WTC11 (cell line): ENCODE results near the gene FKBP1A. TPM values are rescaled to one million over a fixed set of nuclear protein-coding genes. Genes with fewer than 3 reads are reported as not detected.

Source experiments
- ATAC-seq: fragments of 200-7000 bp; cut with Tn5 transposase; 2 replicates; pipeline ENCODE4 v1.10.0; 2021; ENCODE audit warnings: mild to moderate bottlenecking, moderate library complexity
- CTCF ChIA-PET: fragments of 300-600 bp; sonication (Branson Sonifier 250); formaldehyde crosslinking; loops from one replicate; lab custom pipeline; 2021; ENCODE audit warnings: antibody characterized with exemption; lab: Charles Lee
- POLR2A ChIA-PET: fragments of 350-600 bp; sonication (Branson Sonifier 250); formaldehyde crosslinking; loops from one replicate; lab custom pipeline; 2021; ENCODE audit warnings: antibody characterized with exemption; lab: Charles Lee
- DNase-seq: peaks from one replicate; pipeline ENCODE4 v3.0.0; 2021; ENCODE audit warnings: low spot score
- H3K27ac Mint-ChIP-seq: 2 replicates; pipeline ENCODE4 v1.8.0; 2021; ENCODE audit warnings: mixed read lengths
- H3K27me3 Mint-ChIP-seq: 2 replicates; pipeline ENCODE4 v1.8.0; 2021; ENCODE audit warnings: low read depth, mild to moderate bottlenecking, moderate library complexity, mixed read lengths
- H3K36me3 Mint-ChIP-seq: 2 replicates; pipeline ENCODE4 v1.8.0; 2021; ENCODE audit warnings: mixed read lengths
- H3K4me1 Mint-ChIP-seq: 2 replicates; pipeline ENCODE4 v1.8.0; 2022; ENCODE audit warnings: mixed read lengths
- H3K4me3 Mint-ChIP-seq: 2 replicates; pipeline ENCODE4 v1.8.0; 2021; ENCODE audit warnings: mild to moderate bottlenecking, moderate library complexity, mixed read lengths
- H3K9me3 Mint-ChIP-seq: 2 replicates; pipeline ENCODE4 v1.8.0; 2021; ENCODE audit warnings: mixed read lengths
- AR ChIP-seq: fragments of 250-450 bp; sonication (Bioruptor Pico); IDR thresholded peaks from 2 replicates; pipeline ENCODE4 v1.9.0; 2021; ENCODE audit warnings: mild to moderate bottlenecking
- CREB1 ChIP-seq: sonication (generic); formaldehyde crosslinking; IDR thresholded peaks from 2 replicates; pipeline ENCODE4 v1.8.0; 2023; ENCODE audit warnings: mild to moderate bottlenecking, missing genetic modification reagents
- ELF4 ChIP-seq: sonication (generic); formaldehyde crosslinking; IDR thresholded peaks from 2 replicates; pipeline ENCODE4 v1.8.1; 2022; ENCODE audit warnings: low read depth, mild to moderate bottlenecking, moderate library complexity, missing genetic modification reagents
- ERG ChIP-seq: fragments of 250-450 bp; sonication (Bioruptor Pico); IDR thresholded peaks from 2 replicates; pipeline ENCODE4 v1.8.0; 2021; ENCODE audit warnings: mild to moderate bottlenecking
- FOXK1 ChIP-seq: sonication (generic); formaldehyde crosslinking; IDR thresholded peaks from 2 replicates; pipeline ENCODE4 v1.8.0; 2022; ENCODE audit warnings: mild to moderate bottlenecking, moderate library complexity, missing genetic modification reagents
- GABPB1 ChIP-seq: sonication (generic); formaldehyde crosslinking; IDR thresholded peaks from 2 replicates; pipeline ENCODE4 v1.8.1; 2023; ENCODE audit warnings: mild to moderate bottlenecking, missing genetic modification reagents
- GTF2I ChIP-seq: fragments of 250-450 bp; sonication (Bioruptor Pico); conservative IDR thresholded peaks from 2 replicates; pipeline ENCODE4 v1.4.0; 2021; ENCODE audit warnings: mild to moderate bottlenecking
- MAX ChIP-seq: sonication (generic); formaldehyde crosslinking; IDR thresholded peaks from 2 replicates; pipeline ENCODE4 v1.8.0; 2022; ENCODE audit warnings: mild to moderate bottlenecking, missing genetic modification reagents
- PRRX2 ChIP-seq: fragments of 250-450 bp; sonication (Bioruptor Pico); IDR thresholded peaks from 2 replicates; pipeline ENCODE4 v1.8.0; 2021; ENCODE audit warnings: mild to moderate bottlenecking
- TCF7 ChIP-seq: sonication (generic); formaldehyde crosslinking; IDR thresholded peaks from 2 replicates; pipeline ENCODE4 v1.8.0; 2022; ENCODE audit warnings: mild to moderate bottlenecking, low read depth, missing genetic modification reagents, moderate library complexity
- ZBTB21 ChIP-seq: sonication (generic); formaldehyde crosslinking; IDR thresholded peaks from 2 replicates; pipeline ENCODE4 v1.8.1; 2023; ENCODE audit warnings: mild to moderate bottlenecking, missing genetic modification reagents, borderline replicate concordance
- ZNF121 ChIP-seq: sonication (generic); formaldehyde crosslinking; IDR thresholded peaks from 2 replicates; pipeline ENCODE4 v1.8.0; 2023; ENCODE audit warnings: missing genetic modification reagents
- ZNF232 ChIP-seq: sonication (generic); formaldehyde crosslinking; IDR thresholded peaks from 2 replicates; pipeline ENCODE4 v1.8.0; 2022; ENCODE audit warnings: mild to moderate bottlenecking, missing genetic modification reagents
- total RNA-seq: library from RNA; stranded (reverse); gene quantifications from 3 replicates; pipeline ENCODE4 v1.2.3, GENCODE V29; 2021
- TF ChIP-seq, protein P1 (sequence below): sonication (generic); formaldehyde crosslinking; IDR thresholded peaks from 2 replicates; pipeline ENCODE4 v1.8.1; 2023; ENCODE audit warnings: mild to moderate bottlenecking, missing genetic modification reagents, moderate library complexity
- TF ChIP-seq, protein P2 (sequence below): sonication (generic); formaldehyde crosslinking; conservative IDR thresholded peaks from 2 replicates; pipeline ENCODE4 v1.8.1; 2022; ENCODE audit warnings: mild to moderate bottlenecking, missing genetic modification reagents
- TF ChIP-seq, protein P3 (sequence below): sonication (generic); formaldehyde crosslinking; conservative IDR thresholded peaks from 2 replicates; pipeline ENCODE4 v1.8.1; 2023; ENCODE audit warnings: mild to moderate bottlenecking, low read depth, missing genetic modification reagents, moderate library complexity
- TF ChIP-seq, protein P4 (sequence below): sonication (generic); formaldehyde crosslinking; IDR thresholded peaks from 2 replicates; pipeline ENCODE4 v1.8.1; 2023; ENCODE audit warnings: mild to moderate bottlenecking, missing genetic modification reagents
- TF ChIP-seq, protein P5 (sequence below): fragments of 250-450 bp; sonication (Bioruptor Pico); IDR thresholded peaks from 2 replicates; pipeline ENCODE4 v1.9.0; 2021; ENCODE audit warnings: mild to moderate bottlenecking

Gene FKBP1A
- total RNA-seq, 1 experiment from 2014 or later = 218 TPM

DNA sequence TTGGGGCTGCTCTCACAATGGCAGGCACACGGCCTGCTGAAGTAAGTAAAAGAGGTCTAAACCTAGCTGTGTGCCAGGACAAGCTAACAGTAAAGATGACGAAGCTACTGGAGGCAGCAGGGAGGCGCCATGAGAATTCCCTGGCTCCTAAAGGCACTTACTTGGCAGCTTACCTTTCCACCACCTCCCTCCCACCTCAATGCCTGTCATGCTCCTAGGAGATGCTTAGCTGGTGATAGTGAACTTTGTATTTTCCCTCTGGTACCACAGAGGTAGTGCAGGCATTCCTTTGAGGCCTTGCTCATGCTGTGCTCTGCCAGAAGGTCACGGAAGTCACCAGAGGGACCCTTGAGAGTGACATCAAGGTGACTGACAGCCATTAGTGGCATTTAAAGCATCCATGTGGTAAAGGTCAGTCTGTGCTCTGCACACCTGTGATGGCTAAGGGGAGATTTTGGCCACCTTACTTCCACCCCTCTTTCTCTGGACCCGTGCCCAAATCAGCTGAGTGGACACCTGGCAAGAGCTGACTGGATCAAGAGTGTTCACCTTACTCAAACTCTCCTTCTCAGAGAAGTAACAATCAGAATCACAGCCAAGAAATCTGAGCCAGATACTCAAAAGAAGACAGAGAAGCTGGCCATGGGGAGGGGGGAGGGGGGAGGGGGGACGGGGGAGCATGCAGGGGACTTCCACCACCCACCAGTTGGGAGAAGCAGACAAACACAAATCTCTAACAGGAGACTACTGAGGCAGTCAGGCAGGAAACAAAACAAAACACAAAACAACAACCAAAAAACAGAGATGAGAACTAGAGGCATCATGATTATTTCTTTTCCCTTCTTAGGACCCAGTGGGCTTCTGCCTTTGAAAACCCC, 2.9 kb downstream of the FKBP1A start:
- no peak for DNase-seq
- Mint-ChIP-seq H3K4me3 (peak overlapping the region; percentile 83), H3K27ac (no peak overlapping the region; the same call in 1 of the 2 replicates), H3K9me3 (no peaks in the 10 kb centered on the region), H3K4me1 (peaks cover 53% of the 10 kb centered on the region), H3K36me3 (no peaks in the 10 kb centered on the region), H3K27me3 (peaks cover 12% of the 10 kb centered on the region)
- TF ChIP-seq PRRX2 (CRISPR knock-in tag) (no peak), ZNF232 (CRISPR knock-in tag) (no peak), TCF7 (CRISPR knock-in tag) (no peak), AR (CRISPR knock-in tag) (no peak), ELF4 (CRISPR knock-in tag) (no peak), GTF2I (no peak), MAX (CRISPR knock-in tag) (no peak), GABPB1 (CRISPR knock-in tag) (no peak), ZNF121 (CRISPR knock-in tag) (no peak), ZBTB21 (no peak)
- TF ChIP-seq, protein P1, sequence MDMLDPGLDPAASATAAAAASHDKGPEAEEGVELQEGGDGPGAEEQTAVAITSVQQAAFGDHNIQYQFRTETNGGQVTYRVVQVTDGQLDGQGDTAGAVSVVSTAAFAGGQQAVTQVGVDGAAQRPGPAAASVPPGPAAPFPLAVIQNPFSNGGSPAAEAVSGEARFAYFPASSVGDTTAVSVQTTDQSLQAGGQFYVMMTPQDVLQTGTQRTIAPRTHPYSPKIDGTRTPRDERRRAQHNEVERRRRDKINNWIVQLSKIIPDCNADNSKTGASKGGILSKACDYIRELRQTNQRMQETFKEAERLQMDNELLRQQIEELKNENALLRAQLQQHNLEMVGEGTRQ = no peak
- TF ChIP-seq, protein P2, sequence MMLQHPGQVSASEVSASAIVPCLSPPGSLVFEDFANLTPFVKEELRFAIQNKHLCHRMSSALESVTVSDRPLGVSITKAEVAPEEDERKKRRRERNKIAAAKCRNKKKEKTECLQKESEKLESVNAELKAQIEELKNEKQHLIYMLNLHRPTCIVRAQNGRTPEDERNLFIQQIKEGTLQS (CRISPR knock-in tag) = no peak
- TF ChIP-seq, protein P3, sequence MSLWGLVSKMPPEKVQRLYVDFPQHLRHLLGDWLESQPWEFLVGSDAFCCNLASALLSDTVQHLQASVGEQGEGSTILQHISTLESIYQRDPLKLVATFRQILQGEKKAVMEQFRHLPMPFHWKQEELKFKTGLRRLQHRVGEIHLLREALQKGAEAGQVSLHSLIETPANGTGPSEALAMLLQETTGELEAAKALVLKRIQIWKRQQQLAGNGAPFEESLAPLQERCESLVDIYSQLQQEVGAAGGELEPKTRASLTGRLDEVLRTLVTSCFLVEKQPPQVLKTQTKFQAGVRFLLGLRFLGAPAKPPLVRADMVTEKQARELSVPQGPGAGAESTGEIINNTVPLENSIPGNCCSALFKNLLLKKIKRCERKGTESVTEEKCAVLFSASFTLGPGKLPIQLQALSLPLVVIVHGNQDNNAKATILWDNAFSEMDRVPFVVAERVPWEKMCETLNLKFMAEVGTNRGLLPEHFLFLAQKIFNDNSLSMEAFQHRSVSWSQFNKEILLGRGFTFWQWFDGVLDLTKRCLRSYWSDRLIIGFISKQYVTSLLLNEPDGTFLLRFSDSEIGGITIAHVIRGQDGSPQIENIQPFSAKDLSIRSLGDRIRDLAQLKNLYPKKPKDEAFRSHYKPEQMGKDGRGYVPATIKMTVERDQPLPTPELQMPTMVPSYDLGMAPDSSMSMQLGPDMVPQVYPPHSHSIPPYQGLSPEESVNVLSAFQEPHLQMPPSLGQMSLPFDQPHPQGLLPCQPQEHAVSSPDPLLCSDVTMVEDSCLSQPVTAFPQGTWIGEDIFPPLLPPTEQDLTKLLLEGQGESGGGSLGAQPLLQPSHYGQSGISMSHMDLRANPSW = no peak
- no peak for ATAC-seq
- CTCF ChIA-PET = interaction anchor here (1.0 to 1.1 kb wide), 2 partner anchors 48 to 77 kb away, joined by 3 to 4 read pairs; no protein-coding TSS in a partner anchor
- POLR2A ChIA-PET = interaction anchor here (0.9 kb wide), 1 partner anchor 18 kb away, joined by 3 read pairs; no protein-coding TSS in a partner anchor

DNA sequence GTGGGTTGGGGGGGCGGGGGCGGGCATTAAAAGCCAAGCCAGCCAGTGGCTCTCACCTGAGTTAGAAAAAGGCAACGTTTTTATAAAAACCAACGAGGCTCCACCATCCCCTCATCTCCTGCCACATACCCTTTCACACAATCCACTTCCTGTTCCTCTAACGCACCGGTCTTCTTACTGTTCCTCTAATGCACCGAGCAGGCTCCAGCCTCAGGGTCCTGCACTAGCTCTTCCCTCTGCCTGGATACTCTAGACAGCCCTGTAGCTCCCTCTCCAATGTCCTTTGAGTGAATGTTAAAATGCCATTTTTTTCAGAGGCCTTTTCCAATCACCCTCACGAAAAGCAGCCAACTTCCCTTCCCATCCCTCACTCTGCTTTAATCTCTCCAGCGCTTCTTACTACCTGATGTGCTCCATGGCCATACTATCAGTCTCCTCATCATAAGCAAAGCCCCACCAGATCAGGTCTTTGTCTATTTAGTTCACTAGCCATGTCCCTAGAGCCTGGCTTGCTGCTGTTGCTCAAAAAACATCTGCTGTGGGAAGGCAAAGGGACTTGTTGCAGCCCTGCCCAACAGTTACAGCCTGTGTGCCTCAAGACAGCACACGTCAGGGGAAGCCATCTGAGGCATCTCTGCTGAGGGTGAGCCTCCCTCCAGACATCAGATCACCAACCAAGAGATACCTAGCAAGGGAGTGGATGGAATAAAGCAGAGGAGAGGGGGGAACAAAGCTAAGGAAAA, 3.9 kb downstream of the FKBP1A start:
- TF ChIP-seq CREB1 (CRISPR knock-in tag) (no peak), FOXK1 (no peak), ERG (CRISPR knock-in tag) (no peak), GABPB1 (CRISPR knock-in tag) (no peak)
- TF ChIP-seq, protein P4, sequence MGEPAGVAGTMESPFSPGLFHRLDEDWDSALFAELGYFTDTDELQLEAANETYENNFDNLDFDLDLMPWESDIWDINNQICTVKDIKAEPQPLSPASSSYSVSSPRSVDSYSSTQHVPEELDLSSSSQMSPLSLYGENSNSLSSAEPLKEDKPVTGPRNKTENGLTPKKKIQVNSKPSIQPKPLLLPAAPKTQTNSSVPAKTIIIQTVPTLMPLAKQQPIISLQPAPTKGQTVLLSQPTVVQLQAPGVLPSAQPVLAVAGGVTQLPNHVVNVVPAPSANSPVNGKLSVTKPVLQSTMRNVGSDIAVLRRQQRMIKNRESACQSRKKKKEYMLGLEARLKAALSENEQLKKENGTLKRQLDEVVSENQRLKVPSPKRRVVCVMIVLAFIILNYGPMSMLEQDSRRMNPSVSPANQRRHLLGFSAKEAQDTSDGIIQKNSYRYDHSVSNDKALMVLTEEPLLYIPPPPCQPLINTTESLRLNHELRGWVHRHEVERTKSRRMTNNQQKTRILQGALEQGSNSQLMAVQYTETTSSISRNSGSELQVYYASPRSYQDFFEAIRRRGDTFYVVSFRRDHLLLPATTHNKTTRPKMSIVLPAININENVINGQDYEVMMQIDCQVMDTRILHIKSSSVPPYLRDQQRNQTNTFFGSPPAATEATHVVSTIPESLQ (CRISPR knock-in tag) = no peak
- TF ChIP-seq, protein P5, sequence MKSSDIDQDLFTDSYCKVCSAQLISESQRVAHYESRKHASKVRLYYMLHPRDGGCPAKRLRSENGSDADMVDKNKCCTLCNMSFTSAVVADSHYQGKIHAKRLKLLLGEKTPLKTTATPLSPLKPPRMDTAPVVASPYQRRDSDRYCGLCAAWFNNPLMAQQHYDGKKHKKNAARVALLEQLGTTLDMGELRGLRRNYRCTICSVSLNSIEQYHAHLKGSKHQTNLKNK = no peak
- TF ChIP-seq, all 79 proteins: peak for 0
- H3K9me3 Mint-ChIP-seq = no peaks in the 10 kb centered on the region
- H3K36me3 Mint-ChIP-seq = no peaks in the 10 kb centered on the region
- peaks cover 1% of the 10 kb centered on the region; the same call in 1 of the 2 replicates for H3K27me3 Mint-ChIP-seq
- peaks cover 55% of the 10 kb centered on the region for H3K4me1 Mint-ChIP-seq
- DNase-seq (no peak), ATAC-seq (no peak)
- H3K27ac Mint-ChIP-seq = peak overlapping the region; percentile 81
- CTCF ChIA-PET = interaction anchor here (0.7 to 1.1 kb wide), 4 partner anchors 49 to 100 kb away, joined by 3 to 4 read pairs (median 3); no protein-coding TSS in a partner anchor
- POLR2A ChIA-PET = no interaction called here
- no peak overlapping the region; the same call in 1 of the 2 replicates for H3K4me3 Mint-ChIP-seq
